NT2/D1 (cell line): ENCODE measurements around the gene NOVA2.

Source experiments
- SUZ12 ChIP-seq: IDR thresholded peaks from 2 replicates; pipeline ENCODE4 v1.6.1; 2011; ENCODE audit not compliant: insufficient read length, insufficient read depth; ENCODE audit errors: extremely low read depth
- YY1 ChIP-seq: IDR thresholded peaks from 2 replicates; pipeline ENCODE4 v1.6.1; 2011; ENCODE audit not compliant: insufficient read length, insufficient read depth
- ZNF274 ChIP-seq: IDR thresholded peaks from 2 replicates; pipeline ENCODE4 v1.6.1; 2011; ENCODE audit warnings: mild to moderate bottlenecking, low read depth, low read length

DNA sequence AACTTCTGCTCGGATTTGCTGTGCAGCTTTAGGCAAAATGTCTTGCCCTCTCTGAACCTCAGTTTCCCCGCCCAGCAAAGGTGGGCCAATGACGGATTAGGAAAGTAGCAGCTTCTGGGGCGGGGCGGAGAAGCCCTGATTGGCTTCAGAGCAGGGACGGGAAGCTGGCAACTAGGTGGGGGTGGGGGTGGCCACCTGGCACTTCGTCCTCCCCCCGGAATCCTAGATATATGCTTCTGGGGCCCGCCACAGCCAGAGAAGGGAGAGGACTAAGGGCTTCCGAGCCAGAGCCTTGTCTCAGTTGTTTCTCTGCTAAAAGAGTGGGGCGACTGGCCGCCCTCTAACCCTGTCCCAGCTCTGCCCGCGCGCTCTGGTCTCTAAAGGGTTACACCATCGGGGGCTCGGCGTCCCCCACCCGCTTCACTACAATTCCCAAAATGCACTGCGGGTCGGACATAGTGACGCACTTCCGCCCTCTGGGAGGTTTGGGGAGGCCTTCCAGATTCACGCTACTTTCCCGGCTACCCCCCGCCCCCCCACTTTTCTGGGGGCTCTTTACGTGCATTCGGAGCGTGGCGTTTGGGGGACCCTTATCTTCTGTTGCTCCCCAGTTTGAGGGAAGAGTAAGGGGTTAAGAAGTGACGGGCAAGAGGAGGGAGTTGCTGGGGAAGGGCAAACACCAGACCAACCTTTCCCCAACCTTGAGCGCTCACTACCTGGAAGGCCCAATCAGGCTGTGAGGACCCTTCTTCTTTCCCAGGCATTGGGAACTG lies 87.1 kb downstream of the NOVA2 start:
- no peak for TF ChIP-seq ZNF274
- TF ChIP-seq YY1, result no peak
- TF ChIP-seq SUZ12, result no peak
